OCI-LY1 (cell line): Measurements from ENCODE around the gene EGR2.

ENCODE experiments used
- H2AFZ ChIP-seq: fragments of 200-600 bp; sonication (generic), shearing (Covaris generic); 2 replicates; pipeline ENCODE4 v1.6.0; 2014; ENCODE audit warnings: antibody characterized with exemption, mild to moderate bottlenecking, low read length
- H3F3A ChIP-seq: fragments of 200-600 bp; sonication (generic), shearing (Covaris generic); 2 replicates; pipeline ENCODE4 v1.6.0; 2014; ENCODE audit warnings: mild to moderate bottlenecking, antibody characterized with exemption, low read length, moderate library complexity; ENCODE audit not compliant: insufficient read depth
- H3K27ac ChIP-seq: fragments of 200-600 bp; sonication (generic); 2 replicates; pipeline ENCODE4 v1.5.1; 2014; ENCODE audit warnings: low read length, mixed run types, mild to moderate bottlenecking, low read depth; ENCODE audit not compliant: poor library complexity, severe bottlenecking
- H3K27me3 ChIP-seq: fragments of 200-600 bp; sonication (generic); 2 replicates; pipeline ENCODE4 v1.6.0; 2014; ENCODE audit warnings: antibody characterized with exemption, mild to moderate bottlenecking, low read length, moderate library complexity; ENCODE audit not compliant: insufficient read depth
- H3K36me3 ChIP-seq: fragments of 200-600 bp; sonication (generic); 2 replicates; pipeline ENCODE4 v1.6.1; 2014; ENCODE audit warnings: mild to moderate bottlenecking, antibody characterized with exemption, low read length, moderate library complexity, mixed read lengths; ENCODE audit not compliant: insufficient read depth
- H3K4me1 ChIP-seq: fragments of 200-600 bp; sonication (generic); 2 replicates; pipeline ENCODE4 v1.5.1; 2014; ENCODE audit warnings: mild to moderate bottlenecking, low read length, moderate library complexity; ENCODE audit not compliant: insufficient read depth, severe bottlenecking
- H3K4me2 ChIP-seq: fragments of 200-600 bp; sonication (generic), shearing (Covaris generic); 2 replicates; pipeline ENCODE4 v1.6.1; 2014; ENCODE audit warnings: low read length
- H3K4me3 ChIP-seq: fragments of 200-600 bp; sonication (generic); 2 replicates; pipeline ENCODE4 v1.5.1; 2014; ENCODE audit warnings: low read length, low read depth, mild to moderate bottlenecking, mixed read lengths; ENCODE audit not compliant: poor library complexity, severe bottlenecking
- H3K79me2 ChIP-seq: fragments of 200-600 bp; shearing (Covaris generic); 2 replicates; pipeline ENCODE4 v1.6.1; 2016; ENCODE audit warnings: mixed run types, low read length, mixed read lengths; ENCODE audit not compliant: insufficient read depth
- H3K9ac ChIP-seq: fragments of 200-600 bp; sonication (generic), shearing (Covaris generic); 2 replicates; pipeline ENCODE4 v1.6.1; 2014; ENCODE audit warnings: mild to moderate bottlenecking, low read length, mixed read lengths
- H3K9me2 ChIP-seq: fragments of 200-600 bp; sonication (generic), shearing (Covaris generic); 2 replicates; pipeline ENCODE4 v1.6.1; 2014; ENCODE audit warnings: low read depth, mild to moderate bottlenecking, low read length, mixed read lengths
- H3K9me3 ChIP-seq: fragments of 200-600 bp; shearing (Covaris generic); 2 replicates; pipeline ENCODE4 v1.6.1; 2014; ENCODE audit warnings: low read length, mixed read lengths
- H4K20me1 ChIP-seq: fragments of 200-600 bp; sonication (generic), shearing (Covaris generic); 2 replicates; pipeline ENCODE4 v1.6.0; 2016; ENCODE audit warnings: mild to moderate bottlenecking, low read length; ENCODE audit not compliant: insufficient read depth
- CTCF ChIP-seq: fragments of 200-600 bp; sonication (generic), shearing (Covaris generic); IDR thresholded peaks from 2 replicates; pipeline ENCODE4 v1.5.1; 2017; ENCODE audit warnings: mild to moderate bottlenecking, antibody characterized with exemption, low read length, moderate library complexity, mixed read lengths
- EZH2 ChIP-seq: fragments of 200-600 bp; sonication (generic), shearing (Covaris generic); IDR thresholded peaks from 2 replicates; pipeline ENCODE4 v1.8.0; 2017; ENCODE audit warnings: borderline replicate concordance, mixed run types, mild to moderate bottlenecking, antibody characterized with exemption, low read length, moderate library complexity, mixed read lengths

EGR2 gene

GRCh38 chr10:62831346-62831745 is 15.2 kb upstream of the EGR2 start:
- no peak overlapping the region for H3K4me2 ChIP-seq
- H3K79me2 ChIP-seq = no peaks in the 10 kb centered on the region
- no peak overlapping the region for H3K27ac ChIP-seq
- no peak overlapping the region for H2AFZ ChIP-seq
- no peaks in the 10 kb centered on the region for H3K9me2 ChIP-seq
- H3K27me3 ChIP-seq = no peaks in the 10 kb centered on the region
- H3K4me3 ChIP-seq = no peak overlapping the region
- no peaks in the 10 kb centered on the region for H3F3A ChIP-seq
- H3K4me1 ChIP-seq = no peaks in the 10 kb centered on the region
- TF ChIP-seq EZH2 = no peak
- TF ChIP-seq CTCF = no peak
- H3K9me3 ChIP-seq = no peaks in the 10 kb centered on the region
- H3K9ac ChIP-seq = no peak overlapping the region
- no peaks in the 10 kb centered on the region for H3K36me3 ChIP-seq
- H4K20me1 ChIP-seq = no peaks in the 10 kb centered on the region

GRCh38 chr10:62830679-62831078 is 14.5 kb upstream of the EGR2 start:
- Histone ChIP-seq H3K79me2 (no peaks in the 10 kb centered on the region), H3K9ac (no peak overlapping the region), H3K36me3 (no peaks in the 10 kb centered on the region), H3K27ac (no peak overlapping the region), H3K4me2 (no peak overlapping the region), H3K4me3 (no peak overlapping the region), H2AFZ (no peak overlapping the region), H3K9me3 (no peaks in the 10 kb centered on the region), H3K27me3 (no peaks in the 10 kb centered on the region), H3F3A (no peaks in the 10 kb centered on the region), H3K4me1 (no peaks in the 10 kb centered on the region), H3K9me2 (no peaks in the 10 kb centered on the region), H4K20me1 (no peaks in the 10 kb centered on the region)
- TF ChIP-seq EZH2 = no peak
- TF ChIP-seq CTCF = no peak

- Histone ChIP-seq H3K9ac (no peak overlapping the region), H3F3A (no peaks in the 10 kb centered on the region), H3K27me3 (no peaks in the 10 kb centered on the region), H3K4me1 (no peaks in the 10 kb centered on the region), H2AFZ (no peak overlapping the region), H4K20me1 (no peaks in the 10 kb centered on the region), H3K27ac (no peak overlapping the region), H3K4me2 (no peak overlapping the region), H3K79me2 (no peaks in the 10 kb centered on the region), H3K36me3 (no peaks in the 10 kb centered on the region), H3K9me2 (no peaks in the 10 kb centered on the region), H3K4me3 (no peak overlapping the region), H3K9me3 (no peaks in the 10 kb centered on the region)
- TF ChIP-seq EZH2 (no peak), CTCF (no peak)
These were observed 13.5 kb upstream of the EGR2 start for GRCh38 chr10:62829622-62830021.
